ENCODE results near the gene IGF2BP3. TPM values are rescaled to one million over a fixed set of nuclear protein-coding genes. Genes with fewer than 3 reads are reported as not detected.
A peak's percentile ranks its signal among the peaks of the same experiment; 100 is the strongest.

The IGF2BP3 gene
- total and polyA plus RNA-seq, 10 of the 15 experiments (the other 5 are each of a cell fraction or from before 2014, with no cell fraction given) = 4.6 to 61.2 (median 36.9) TPM

- POLR2A ChIA-PET = no interaction called here
Measured at GRCh38 chr7:23334482-23335056, 135.7 kb downstream of the IGF2BP3 start.

DNA sequence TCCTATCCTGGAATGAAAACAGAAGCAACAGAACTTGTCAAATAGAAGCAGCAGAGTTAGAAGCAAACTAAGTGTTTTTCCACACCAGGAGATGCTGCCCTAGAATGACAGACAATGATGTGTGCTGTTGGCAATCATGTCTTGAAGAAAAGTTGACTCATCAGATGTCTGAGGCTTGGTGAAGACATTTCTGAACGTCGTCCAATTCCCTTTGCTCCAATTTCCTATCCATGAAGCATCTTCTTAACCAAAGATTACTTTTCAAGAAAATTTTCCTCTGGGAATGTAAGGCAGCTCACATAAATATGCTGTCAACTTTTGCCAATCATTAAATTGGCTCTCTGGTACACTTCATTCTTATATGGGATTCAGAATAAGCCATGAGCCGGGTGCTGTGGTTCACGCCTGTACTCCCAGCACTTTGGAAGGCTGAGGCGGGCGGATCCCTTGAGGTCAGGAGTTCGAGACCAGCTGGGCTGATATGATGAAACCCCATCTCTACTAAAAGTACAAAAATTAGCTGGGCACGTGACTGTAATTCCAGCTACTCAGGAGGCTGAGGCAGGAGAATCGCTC, 136.5 kb downstream of the IGF2BP3 start:
- Histone ChIP-seq H3K79me2 (ENCODE audit: control insufficient read depth, insufficient read depth, low read length) (no peaks in the 10 kb centered on the region; the same call in 1 of the 2 replicates), H3K4me3 (no peak overlapping the region), H2AFZ (ENCODE audit: control insufficient read depth, low read depth, low read length) (no peak overlapping the region), H3K4me1 (ENCODE audit: control insufficient read depth, insufficient read depth, low read length) (no peaks in the 10 kb centered on the region), H3K9ac (ENCODE audit: control insufficient read depth, insufficient read depth, low read length) (no peak overlapping the region), H3K36me3 (ENCODE audit: control insufficient read depth in 2 of 2, insufficient read depth in 2 of 2, low read length in 1 of 2) (peaks cover 3 to 31% of the 10 kb centered on the region in 2 experiments), H3K27ac (ENCODE audit: control insufficient read depth, insufficient read depth) (no peak overlapping the region), H3K9me3 (replicated peaks; ENCODE audit: control insufficient read depth, insufficient read depth, low read length) (no peaks in the 10 kb centered on the region), H3K27me3 (replicated peaks in 1 of 2; ENCODE audit: control insufficient read depth in 2 of 2, insufficient read depth in 2 of 2, low read length in 1 of 2) (no peaks in the 10 kb centered on the region), H4K20me1 (ENCODE audit: control insufficient read depth, insufficient read depth) (no peaks in the 10 kb centered on the region), H3K4me2 (ENCODE audit: control insufficient read depth, insufficient read depth) (no peak overlapping the region)
- in situ Hi-C loops (cut with MboI) = no loop called here
- WGBS (ENCODE audit: insufficient coverage, insufficient replicate concordance, low lambda C conversion rate, missing lambda C conversion rate) = 93% methylated on average over 9 of the region's 9 CpGs
- BruUV-seq (replicated peaks) = no TSS peak
- CTCF ChIA-PET = no interaction called here
- RAD21 ChIA-PET (ENCODE audit: unreplicated experiment) = no interaction called here
- POLR2A ChIA-PET = no interaction called here
- intact Hi-C loops (cut with micrococcal nuclease; ENCODE audit: unreplicated experiment) = no loop called here
- SMC1A ChIA-PET (ENCODE audit: uncharacterized antibody, unreplicated experiment) = interaction anchor here (1.7 kb wide), 1 partner anchor 14 kb away, joined by 5 read pairs; no protein-coding TSS in a partner anchor
- ATAC-seq (no peak), DNase-seq (ENCODE audit: low read depth, low spot score) (no peak), FAIRE-seq (no peak)
- no peak for TF ChIP-seq FOXM1 (IDR thresholded peaks at IDR 0.05; ENCODE audit: low read depth, low read length)
- no peak for TF ChIP-seq EZH2 (IDR thresholded peaks at IDR 0.05; ENCODE audit: borderline replicate concordance, control insufficient read depth, low read depth, low read length)
- no peak for TF ChIP-seq SMAD1 (IDR thresholded peaks at IDR 0.05; ENCODE audit: low read depth, partially characterized antibody)
- no peak for TF ChIP-seq MEF2A (IDR thresholded peaks at IDR 0.05; ENCODE audit: insufficient read depth, low read depth, low read length)
- no peak for TF ChIP-seq RAD51 (IDR thresholded peaks at IDR 0.05)
- no peak for TF ChIP-seq BCL11A (IDR thresholded peaks at IDR 0.05; ENCODE audit: low read depth, low read length)
- no peak for TF ChIP-seq EGR1 (IDR thresholded peaks at IDR 0.05; ENCODE audit: borderline replicate concordance in 1 of 2, low read depth in 2 of 2, low read length in 2 of 2)
- no peak for TF ChIP-seq ZBTB11 (CRISPR knock-in tag; IDR thresholded peaks at IDR 0.05)
- TF ChIP-seq ZNF622 (IDR thresholded peaks at IDR 0.05) = no peak

More at GRCh38 chr7:23334482-23335056, 135.7 kb downstream of the IGF2BP3 start:
- H3K9me3 ChIP-seq (replicated peaks; ENCODE audit: control insufficient read depth, insufficient read depth, low read length) = no peaks in the 10 kb centered on the region
- in situ Hi-C loops (cut with MboI) (no loop called here), intact Hi-C loops (cut with micrococcal nuclease; ENCODE audit: unreplicated experiment) (no loop called here)
- no peak overlapping the region for H3K4me2 ChIP-seq (ENCODE audit: control insufficient read depth, insufficient read depth)
- ATAC-seq = no peak
- H3K4me3 ChIP-seq = no peak overlapping the region
- H2AFZ ChIP-seq (ENCODE audit: control insufficient read depth, low read depth, low read length) = no peak overlapping the region
- H3K27ac ChIP-seq (ENCODE audit: control insufficient read depth, insufficient read depth) = no peak overlapping the region
- H3K4me1 ChIP-seq (ENCODE audit: control insufficient read depth, insufficient read depth, low read length) = no peaks in the 10 kb centered on the region
- no peaks in the 10 kb centered on the region for H3K79me2 ChIP-seq (ENCODE audit: control insufficient read depth, insufficient read depth, low read length)
- SMC1A ChIA-PET (ENCODE audit: uncharacterized antibody, unreplicated experiment) = interaction anchor here (1.7 kb wide), 1 partner anchor 15 kb away, joined by 5 read pairs; no protein-coding TSS in a partner anchor
- TF ChIP-seq PAX8 (IDR thresholded peaks at IDR 0.05) (no peak), POLR2AphosphoS5 (IDR thresholded peaks at IDR 0.05; ENCODE audit: low read length) (no peak), PML (IDR thresholded peaks at IDR 0.05; ENCODE audit: low read length) (no peak), SREBF1 (IDR thresholded peaks at IDR 0.05; ENCODE audit: low read length) (no peak), BRCA1 (IDR thresholded peaks at IDR 0.05; ENCODE audit: low read depth, low read length) (no peak), BHLHE40 (IDR thresholded peaks at IDR 0.05; ENCODE audit: borderline replicate concordance in 1 of 2, low read depth in 2 of 2, low read length in 1 of 2) (no peak), CHD2 (IDR thresholded peaks at IDR 0.05; ENCODE audit: borderline replicate concordance, low read depth, low read length) (no peak), ZNF217 (IDR thresholded peaks at IDR 0.05) (no peak)
- WGBS (ENCODE audit: insufficient coverage, insufficient replicate concordance, low lambda C conversion rate, missing lambda C conversion rate) = 68% methylated on average over 5 of the region's 5 CpGs
- no peak for FAIRE-seq
- DNase-seq (ENCODE audit: low read depth, low spot score) = no peak
- no peaks in the 10 kb centered on the region for H3K27me3 ChIP-seq (replicated peaks in 1 of 2; ENCODE audit: control insufficient read depth in 2 of 2, insufficient read depth in 2 of 2, low read length in 1 of 2)
- BruUV-seq (replicated peaks) = TSS peak; percentile 33
- CTCF ChIA-PET = interaction anchor here (1.2 kb wide), 1 partner anchor 23 kb away, joined by 4 read pairs; no protein-coding TSS in a partner anchor
- RAD21 ChIA-PET (ENCODE audit: unreplicated experiment) = no interaction called here
- no peak overlapping the region for H3K9ac ChIP-seq (ENCODE audit: control insufficient read depth, insufficient read depth, low read length)
- H3K36me3 ChIP-seq (ENCODE audit: control insufficient read depth in 2 of 2, insufficient read depth in 2 of 2, low read length in 1 of 2) = peaks cover 3 to 32% of the 10 kb centered on the region in 2 experiments
- no peaks in the 10 kb centered on the region for H4K20me1 ChIP-seq (ENCODE audit: control insufficient read depth, insufficient read depth)

All from GM12878 (cell line).